IMR-90 (cell line): ENCODE results near the gene ESR1. TPM values are rescaled to one million over a fixed set of nuclear protein-coding genes. Genes with fewer than 3 reads are reported as not detected.

Experiments
- ATAC-seq: fragments of 200-7000 bp; cut with Tn5 transposase; 2 replicates; pipeline ENCODE4 v1.9.1; 2020; ENCODE audit warnings: low read depth, mild to moderate bottlenecking, moderate library complexity
- BruUV-seq: library from RNA; stranded (reverse); fragments of 400-500 nt; replicated peaks from 2 replicates; lab custom pipeline; 2021; lab: Mats Ljungman, UMichigan
- CTCF ChIA-PET: fragments of 300-600 bp; formaldehyde crosslinking; extraction: SDS; loops from one replicate; lab custom pipeline; 2021; ENCODE audit warnings: antibody characterized with exemption; lab: Yijun Ruan, JAX
- POLR2A ChIA-PET: fragments of 300-600 bp; sonication (Branson Sonifier 250); formaldehyde crosslinking; loops from one replicate; lab custom pipeline; 2022; ENCODE audit warnings: antibody characterized with exemption; ENCODE audit not compliant: unreplicated experiment; lab: Charles Lee
- DNase-seq: peaks from one replicate; pipeline ENCODE4 v3.0.0; 2013
- H2AFZ ChIP-seq: replicated peaks from 2 replicates; pipeline ENCODE3; 2013; ENCODE audit warnings: low read length, mild to moderate bottlenecking; ENCODE audit not compliant: poor library complexity
- H2AK5ac ChIP-seq: 2 replicates; pipeline ENCODE4 v1.6.1; 2013; ENCODE audit warnings: low read depth, low read length, inconsistent platforms
- H2AK9ac ChIP-seq: replicated peaks from 2 replicates; pipeline ENCODE3; 2013; ENCODE audit warnings: mild to moderate bottlenecking, low read depth, low read length, moderate library complexity; ENCODE audit not compliant: poor library complexity
- H2BK120ac ChIP-seq: 2 replicates; pipeline ENCODE4 v1.6.1; 2013; ENCODE audit warnings: low read depth, low read length, inconsistent platforms
- H2BK15ac ChIP-seq: 3 replicates; pipeline ENCODE4 v1.6.1; 2013; ENCODE audit warnings: low read depth, low read length, inconsistent platforms
- H2BK20ac ChIP-seq: 2 replicates; pipeline ENCODE4 v1.6.1; 2013; ENCODE audit warnings: low read depth, mild to moderate bottlenecking, inconsistent platforms, low read length, moderate library complexity
- H2BK5ac ChIP-seq: 2 replicates; pipeline ENCODE4 v1.6.1; 2013; ENCODE audit warnings: mild to moderate bottlenecking, low read depth, low read length, inconsistent platforms; ENCODE audit not compliant: poor library complexity, severe bottlenecking
- H3K14ac ChIP-seq: replicated peaks from 2 replicates; pipeline ENCODE4 v1.6.1; 2013; ENCODE audit warnings: low read depth, low read length, inconsistent platforms
- H3K18ac ChIP-seq: 2 replicates; pipeline ENCODE4 v1.6.1; 2013; ENCODE audit warnings: low read depth, low read length, control low read depth
- H3K23ac ChIP-seq: 2 replicates; pipeline ENCODE4 v1.6.1; 2013; ENCODE audit warnings: low read depth, low read length, inconsistent platforms
- H3K27ac ChIP-seq: 2 replicates; pipeline ENCODE4 v1.5.1; 2013; ENCODE audit warnings: mild to moderate bottlenecking, control low read depth, low read length; ENCODE audit not compliant: insufficient read depth
- H3K27me3 ChIP-seq: 2 replicates; pipeline ENCODE4 v1.6.1; 2013; ENCODE audit warnings: low read length; ENCODE audit not compliant: control insufficient read depth, insufficient read depth
- H3K36me3 ChIP-seq: 2 replicates; pipeline ENCODE4 v1.6.1; 2013; ENCODE audit warnings: low read length, mixed read lengths; ENCODE audit not compliant: control insufficient read depth, insufficient read depth
- H3K4ac ChIP-seq: 2 replicates; pipeline ENCODE4 v1.6.1; 2013; ENCODE audit warnings: low read depth, low read length, inconsistent platforms
- H3K4me1 ChIP-seq: 2 replicates; pipeline ENCODE4 v1.6.1; 2013; ENCODE audit warnings: low read length, mixed read lengths; ENCODE audit not compliant: control insufficient read depth, insufficient read depth
- H3K4me2 ChIP-seq: 2 replicates; pipeline ENCODE4 v1.6.1; 2013; ENCODE audit warnings: low read depth, mild to moderate bottlenecking, control low read depth, low read length, moderate library complexity
- H3K4me3 ChIP-seq: 2 replicates; pipeline ENCODE4 v1.5.1; 2013; ENCODE audit warnings: low read depth, mild to moderate bottlenecking, control low read depth, low read length, moderate library complexity; ENCODE audit not compliant: insufficient read depth
- H3K56ac ChIP-seq: 2 replicates; pipeline ENCODE4 v1.6.1; 2013; ENCODE audit warnings: low read length, inconsistent platforms; ENCODE audit not compliant: insufficient read depth; ENCODE audit errors: extremely low read depth
- H3K79me1 ChIP-seq, 2 experiments: 2 replicates each; pipeline ENCODE4 v1.6.1; 2013; ENCODE audit warnings: low read length in 2 of 2, inconsistent platforms in 1 of 2, low read depth in 1 of 2
- H3K9ac ChIP-seq: 2 replicates; pipeline ENCODE4 v1.6.1; 2013; ENCODE audit warnings: low read depth, low read length, control low read depth
- H3K9me1 ChIP-seq: 2 replicates; pipeline ENCODE4 v1.6.1; 2013; ENCODE audit warnings: low read length, inconsistent platforms; ENCODE audit not compliant: insufficient read depth
- H3K9me3 ChIP-seq: 2 replicates; pipeline ENCODE4 v1.6.1; 2013; ENCODE audit warnings: low read length; ENCODE audit not compliant: control insufficient read depth, insufficient read depth
- H4K20me1 ChIP-seq: 2 replicates; pipeline ENCODE4 v1.6.1; 2013; ENCODE audit warnings: low read length, inconsistent platforms; ENCODE audit not compliant: insufficient read depth
- H4K5ac ChIP-seq: 2 replicates; pipeline ENCODE4 v1.6.1; 2013; ENCODE audit warnings: mild to moderate bottlenecking, low read depth, low read length, control low read depth
- H4K8ac ChIP-seq, 2 experiments: 2 replicates each; pipeline ENCODE4 v1.6.1; 2013; ENCODE audit warnings: low read depth in 2 of 2, low read length in 2 of 2, control low read depth in 1 of 2, inconsistent platforms in 1 of 2
- H4K91ac ChIP-seq: 2 replicates; pipeline ENCODE4 v1.6.1; 2013; ENCODE audit warnings: low read depth, low read length, inconsistent platforms; ENCODE audit not compliant: insufficient read depth
- BHLHE40 ChIP-seq: fragments of 150-350 bp; IDR thresholded peaks from 2 replicates; pipeline ENCODE4 v1.6.1; 2016; ENCODE audit warnings: mild to moderate bottlenecking, low read depth, low read length
- CEBPB ChIP-seq: IDR thresholded peaks from 2 replicates; pipeline ENCODE4 v1.6.1; 2012; ENCODE audit warnings: low read depth, low read length, improper control_type of control experiment
- CHD1 ChIP-seq: IDR thresholded peaks from 2 replicates; pipeline ENCODE4 v1.6.1; 2012; ENCODE audit warnings: low read depth, low read length, improper control_type of control experiment
- CTCF ChIP-seq: conservative IDR thresholded peaks from 2 replicates; pipeline ENCODE4 v1.5.1; 2012; ENCODE audit warnings: mild to moderate bottlenecking, low read depth, low read length, improper control_type of control experiment
- ELK1 ChIP-seq: fragments of 150-350 bp; IDR thresholded peaks from 2 replicates; pipeline ENCODE4 v1.6.1; 2016; ENCODE audit warnings: low read depth, mild to moderate bottlenecking, low read length, moderate library complexity, borderline replicate concordance
- FOS ChIP-seq: fragments of 150-350 bp; IDR thresholded peaks from 2 replicates; pipeline ENCODE4 v1.6.1; 2016; ENCODE audit warnings: low read depth, low read length
- MAFK ChIP-seq: IDR thresholded peaks from 2 replicates; pipeline ENCODE4 v1.6.1; 2012; ENCODE audit warnings: low read depth, low read length, improper control_type of control experiment
- MAZ ChIP-seq: IDR thresholded peaks from 2 replicates; pipeline ENCODE4 v1.6.1; 2012; ENCODE audit warnings: low read depth, mild to moderate bottlenecking, low read length, improper control_type of control experiment, moderate library complexity, borderline replicate concordance
- MXI1 ChIP-seq: IDR thresholded peaks from 2 replicates; pipeline ENCODE4 v1.6.1; 2012; ENCODE audit warnings: low read depth, mild to moderate bottlenecking, low read length, moderate library complexity, borderline replicate concordance
- NFE2L2 ChIP-seq: fragments of 150-350 bp; IDR thresholded peaks from 2 replicates; pipeline ENCODE4 v1.6.1; 2016; ENCODE audit warnings: low read depth, mild to moderate bottlenecking, low read length
- POLR2A ChIP-seq: IDR thresholded peaks from 2 replicates; pipeline ENCODE4 v1.6.1; 2012; ENCODE audit warnings: mild to moderate bottlenecking, low read depth, low read length
- RAD21 ChIP-seq: IDR thresholded peaks from 2 replicates; pipeline ENCODE4 v1.6.1; 2012; ENCODE audit warnings: low read length, improper control_type of control experiment
- RCOR1 ChIP-seq: IDR thresholded peaks from 2 replicates; pipeline ENCODE4 v1.6.1; 2012; ENCODE audit warnings: mild to moderate bottlenecking, low read length, improper control_type of control experiment; ENCODE audit not compliant: insufficient replicate concordance
- RFX5 ChIP-seq: IDR thresholded peaks from 2 replicates; pipeline ENCODE4 v1.8.0; 2012; ENCODE audit warnings: low read depth, mild to moderate bottlenecking, low read length, moderate library complexity
- SMC3 ChIP-seq: fragments of 150-350 bp; IDR thresholded peaks from 2 replicates; pipeline ENCODE4 v1.6.1; 2016; ENCODE audit warnings: low read depth, mild to moderate bottlenecking, antibody characterized with exemption, low read length, moderate library complexity
- USF2 ChIP-seq: fragments of 150-350 bp; IDR thresholded peaks from 2 replicates; pipeline ENCODE4 v1.6.1; 2017; ENCODE audit warnings: mild to moderate bottlenecking, antibody characterized with exemption, low read length, low read depth
- WGBS, 2 experiments: methylation state at CpG; one replicate each; pipeline versions ENCODE4 v1.1.5 to v1.1.7; 2013; ENCODE audit warnings: missing lambda C conversion rate in 2 of 2; ENCODE audit not compliant: insufficient read length in 1 of 2; ENCODE audit errors: extremely low coverage in 2 of 2; 5-methylcytosine and 5-hydroxymethylcytosine counted together
- dilution Hi-C: fragments of 300-500 bp; cut with HindIII; formaldehyde crosslinking; loops from one replicate; pipeline ENCODE4 v1.14.3; 2018; ENCODE audit warnings: low sequenced_read_pairs; ENCODE audit not compliant: unreplicated experiment
- in situ Hi-C: fragments of 300-500 bp; cut with MboI; formaldehyde crosslinking; loops from 3 replicates; pipeline ENCODE4 v1.14.3; 2019; ENCODE audit warnings: low sequenced_read_pairs, inconsistent platforms, mixed read lengths
- intact Hi-C: fragments of 100-400 bp; cut with micrococcal nuclease; formaldehyde crosslinking; loops from 2 replicates; pipeline ENCODE4 v1.10.0; 2022
- polyA plus RNA-seq, 3 experiments: library from polyadenylated mRNA; depleted of rRNA; stranded (reverse); fragments of >200 nt; gene quantifications; 2 replicates each; pipeline ENCODE4 v1.2.3, GENCODE V29; 2012; ENCODE audit warnings: low replicate concordance in 1 of 3
- total RNA-seq: library from RNA; depleted of rRNA; stranded (reverse); fragments of >200 nt; gene quantifications from 2 replicates; pipeline ENCODE4 v1.2.3, GENCODE V29; 2012

The ESR1 gene
- total and polyA plus RNA-seq, 2 of the 4 experiments (the other 2 are of a cell fraction): not detected

- H4K8ac ChIP-seq: no peak overlapping the region
- no peak overlapping the region for H2BK20ac ChIP-seq
- H3K79me1 ChIP-seq: no peaks in the 10 kb centered on the region
- H2BK5ac ChIP-seq: no peak overlapping the region
- no peaks in the 10 kb centered on the region for H4K20me1 ChIP-seq
- H2AK9ac ChIP-seq: no peak overlapping the region
- H3K4ac ChIP-seq: no peak overlapping the region
- H3K4me3 ChIP-seq: no peak overlapping the region
- no peak overlapping the region for H2AFZ ChIP-seq
- H3K14ac ChIP-seq: no peak overlapping the region
- in situ Hi-C loops (no loop called here), intact Hi-C loops (no loop called here), dilution Hi-C loops (no loop called here)
- no peak overlapping the region for H2BK15ac ChIP-seq
- no peak overlapping the region for H2AK5ac ChIP-seq
- H3K9me3 ChIP-seq: 0 out of 2 replicates have a peak, but pooled peaks cover 3% of the 10 kb centered on the region
- H3K18ac ChIP-seq: no peak overlapping the region
- H2BK120ac ChIP-seq: no peak overlapping the region
- no peak overlapping the region for H4K5ac ChIP-seq
- no peaks in the 10 kb centered on the region for H3K36me3 ChIP-seq
- H3K9ac ChIP-seq: no peak overlapping the region
- H3K56ac ChIP-seq: no peak overlapping the region
- ChIA-PET POLR2A (no interaction called here), CTCF (no interaction called here)
- no peak overlapping the region for H3K27ac ChIP-seq
- no peaks in the 10 kb centered on the region for H3K4me1 ChIP-seq
- no peak for DNase-seq
- no peaks in the 10 kb centered on the region for H3K27me3 ChIP-seq
- no peaks in the 10 kb centered on the region for H3K9me1 ChIP-seq
- no CpG with 5 or more reads among the region's 2 CpGs for WGBS, 2 experiments
- no peak overlapping the region for H4K91ac ChIP-seq
- no peak for ATAC-seq
- H3K23ac ChIP-seq: no peak overlapping the region
- TF ChIP-seq RAD21: no peak
- TF ChIP-seq USF2: no peak
- no peak for TF ChIP-seq CTCF
- no peak for TF ChIP-seq MXI1
- no peak for TF ChIP-seq FOS
- TF ChIP-seq CHD1: no peak
- TF ChIP-seq NFE2L2: no peak
- TF ChIP-seq RFX5: no peak
- no peak for TF ChIP-seq MAFK
- TF ChIP-seq BHLHE40: no peak
- TF ChIP-seq POLR2A: no peak
- no peak for TF ChIP-seq ELK1
- TF ChIP-seq MAZ: no peak
- no peak for TF ChIP-seq RCOR1
- TF ChIP-seq CEBPB: no peak
- TF ChIP-seq SMC3: no peak
- H3K4me2 ChIP-seq: no peak overlapping the region
- BruUV-seq: no TSS peak
Observed at GRCh38 chr6:151963001-151963400, 155.5 kb downstream of the ESR1 start.
